Astrocyte of the cerebellum (primary cell): ENCODE measurements around the gene CXCR5.

Source experiments
- DNase-seq: peaks from one replicate; pipeline ENCODE4 v3.0.0-alpha.2; 2011; ENCODE audit warnings: low read depth
- H3K4me3 ChIP-seq: 2 replicates; pipeline ENCODE4 v1.5.1; 2011; ENCODE audit warnings: mild to moderate bottlenecking, low read depth, low read length, moderate library complexity
- in situ Hi-C: cut with HindIII; loops from 2 replicates; pipeline ENCODE4 v1.10.0; 2017; ENCODE audit warnings: low sequenced_read_pairs
- TF ChIP-seq, protein P1 (sequence below): IDR thresholded peaks from 2 replicates; pipeline ENCODE4 v1.5.1; 2012; ENCODE audit warnings: low read length, low read depth, moderate library complexity, mild to moderate bottlenecking; ENCODE audit errors: missing control alignments

Gene CXCR5

DNA sequence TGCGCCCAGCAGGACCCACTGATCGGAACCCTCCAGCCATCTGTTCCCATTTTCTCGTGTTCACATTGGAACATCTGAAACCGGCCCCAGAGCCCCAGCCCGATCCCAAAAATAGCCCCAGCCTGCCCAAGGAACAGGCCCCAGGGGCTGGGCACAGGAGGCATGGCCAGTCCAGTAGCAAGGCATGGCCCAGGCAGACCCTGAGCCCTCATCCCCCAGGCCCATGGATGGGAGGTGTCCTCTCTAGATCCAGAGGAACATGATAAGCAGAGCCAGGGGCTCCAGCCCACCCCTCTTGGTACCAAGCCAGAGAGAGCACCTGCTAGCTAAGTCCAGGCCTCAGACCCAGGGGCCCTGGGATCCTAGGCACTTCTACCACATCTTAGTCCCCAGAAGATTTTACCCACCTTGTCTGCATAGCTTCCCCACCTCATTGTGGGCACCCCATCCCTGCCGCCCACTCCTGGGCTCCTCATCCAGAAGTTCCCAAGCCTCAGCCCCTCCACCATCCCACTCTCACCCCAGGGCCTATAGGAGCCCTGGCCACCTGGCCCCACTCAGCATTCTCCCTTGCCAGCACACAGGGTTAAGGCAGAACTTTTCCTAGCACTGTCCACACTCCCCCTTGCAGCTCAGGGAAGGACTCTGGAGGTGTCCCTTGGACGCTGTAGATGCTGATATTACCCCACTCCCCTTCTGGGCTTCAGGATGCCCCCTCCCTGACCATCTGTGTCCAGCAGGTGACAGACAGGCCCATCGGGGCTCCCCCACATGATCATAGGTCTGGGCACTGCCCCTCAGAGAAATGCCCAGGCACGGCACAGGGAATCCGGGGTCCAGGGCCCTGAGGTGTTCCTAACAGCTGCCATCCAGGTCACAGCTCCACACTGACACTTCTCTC lies 32.5 kb downstream of the CXCR5 start:
- DNase-seq: no peak
- in situ Hi-C loops: no loop called here
- TF ChIP-seq, protein P1, sequence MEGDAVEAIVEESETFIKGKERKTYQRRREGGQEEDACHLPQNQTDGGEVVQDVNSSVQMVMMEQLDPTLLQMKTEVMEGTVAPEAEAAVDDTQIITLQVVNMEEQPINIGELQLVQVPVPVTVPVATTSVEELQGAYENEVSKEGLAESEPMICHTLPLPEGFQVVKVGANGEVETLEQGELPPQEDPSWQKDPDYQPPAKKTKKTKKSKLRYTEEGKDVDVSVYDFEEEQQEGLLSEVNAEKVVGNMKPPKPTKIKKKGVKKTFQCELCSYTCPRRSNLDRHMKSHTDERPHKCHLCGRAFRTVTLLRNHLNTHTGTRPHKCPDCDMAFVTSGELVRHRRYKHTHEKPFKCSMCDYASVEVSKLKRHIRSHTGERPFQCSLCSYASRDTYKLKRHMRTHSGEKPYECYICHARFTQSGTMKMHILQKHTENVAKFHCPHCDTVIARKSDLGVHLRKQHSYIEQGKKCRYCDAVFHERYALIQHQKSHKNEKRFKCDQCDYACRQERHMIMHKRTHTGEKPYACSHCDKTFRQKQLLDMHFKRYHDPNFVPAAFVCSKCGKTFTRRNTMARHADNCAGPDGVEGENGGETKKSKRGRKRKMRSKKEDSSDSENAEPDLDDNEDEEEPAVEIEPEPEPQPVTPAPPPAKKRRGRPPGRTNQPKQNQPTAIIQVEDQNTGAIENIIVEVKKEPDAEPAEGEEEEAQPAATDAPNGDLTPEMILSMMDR: no peak
- H3K4me3 ChIP-seq: no peak overlapping the region

DNA sequence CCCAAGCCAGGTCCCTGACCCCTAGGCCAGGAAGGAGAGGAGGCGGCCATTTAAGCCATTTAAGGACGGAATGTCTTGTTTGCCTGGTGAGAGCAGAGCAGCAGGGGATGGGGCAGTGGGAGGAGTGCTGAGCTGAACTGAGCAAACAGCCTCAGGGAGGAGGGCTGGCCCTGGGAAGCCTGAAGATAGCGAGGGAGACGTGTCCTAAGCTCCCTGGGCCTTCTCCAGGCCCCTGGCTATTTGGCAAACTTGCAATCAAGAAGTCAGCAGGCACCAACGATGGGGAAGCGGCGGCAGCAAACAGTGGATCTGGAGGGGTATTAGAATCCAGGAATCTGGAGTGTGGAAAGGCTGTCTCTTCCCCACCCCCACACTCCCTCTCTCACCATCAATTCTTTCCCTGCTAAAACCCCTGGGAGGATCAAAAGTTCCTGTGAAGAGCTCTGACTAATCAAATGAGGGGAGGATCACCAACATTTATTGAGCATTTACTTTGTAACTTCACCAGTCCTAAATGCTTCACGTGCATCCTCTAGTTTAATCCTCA lies 33.2 kb downstream of the CXCR5 start:
- H3K4me3 ChIP-seq: peak overlapping the region; percentile 8
- TF ChIP-seq, protein P1: no peak
- no peak for DNase-seq
- in situ Hi-C loops: no loop called here

DNA sequence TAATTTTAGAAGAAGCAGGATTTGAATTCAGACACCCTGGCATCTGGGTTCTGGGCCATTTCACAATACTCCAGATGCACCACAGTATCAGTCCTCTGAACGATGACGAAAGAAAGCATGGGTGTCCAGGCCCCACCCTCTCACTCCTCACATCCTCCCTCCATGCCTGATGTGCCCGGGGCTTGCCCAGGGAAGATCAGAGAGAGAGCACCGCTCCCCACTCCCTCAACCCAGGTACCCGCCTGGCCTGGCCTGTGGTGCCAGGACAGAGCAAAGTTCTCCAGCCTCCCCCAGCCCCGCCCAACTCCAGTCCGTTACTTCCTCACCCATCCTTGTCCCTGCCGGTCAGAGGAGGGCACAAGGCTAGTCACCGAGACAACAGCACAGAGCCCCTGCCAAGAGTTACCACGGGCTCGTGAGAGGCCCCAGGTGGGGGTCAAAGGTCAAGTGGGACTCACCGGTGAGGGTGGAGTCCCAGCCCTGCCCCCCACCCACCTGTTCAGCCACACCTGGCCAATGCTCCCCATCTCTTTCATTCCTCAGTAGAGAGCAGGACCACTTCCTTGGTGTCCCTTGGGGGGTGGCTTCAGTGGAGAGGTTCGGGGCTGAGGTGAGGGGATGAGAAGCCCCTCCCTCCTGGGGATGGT lies 33.9 kb downstream of the CXCR5 start:
- TF ChIP-seq, protein P1: no peak
- peak overlapping the region; percentile 14 for H3K4me3 ChIP-seq
- in situ Hi-C loops: no loop called here
- no peak for DNase-seq

DNA sequence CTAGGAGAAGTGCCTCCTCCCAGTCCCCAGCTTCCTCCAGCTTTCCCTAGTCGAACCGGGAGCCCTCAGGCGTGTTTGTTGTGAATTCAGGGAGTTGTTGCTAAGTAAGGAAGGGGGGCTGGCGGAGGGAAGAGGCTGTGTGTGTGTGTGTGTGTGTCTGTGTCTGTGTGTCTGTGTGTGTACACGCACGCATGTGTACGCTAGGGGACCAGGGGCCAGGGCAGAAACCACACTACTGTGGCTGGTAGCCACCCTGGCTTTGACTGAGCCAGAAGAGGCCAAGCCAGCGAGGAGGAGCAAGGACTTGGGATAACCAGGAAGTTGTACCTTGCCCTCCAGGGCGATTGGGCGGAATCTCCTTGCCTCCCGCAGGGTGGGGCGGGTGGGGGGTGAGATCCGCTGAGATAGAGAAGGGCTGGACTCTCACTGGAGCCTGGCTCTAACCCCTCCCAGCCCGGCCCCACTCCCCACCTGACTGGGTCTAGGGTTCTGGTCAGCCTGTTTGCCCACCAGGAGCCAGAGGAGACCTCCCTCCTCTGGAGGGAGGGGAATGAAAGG lies 34.5 kb downstream of the CXCR5 start:
- in situ Hi-C loops: no loop called here
- DNase-seq: peak; percentile 90
- H3K4me3 ChIP-seq: peak overlapping the region; percentile 30
- TF ChIP-seq, protein P1: no peak

DNA sequence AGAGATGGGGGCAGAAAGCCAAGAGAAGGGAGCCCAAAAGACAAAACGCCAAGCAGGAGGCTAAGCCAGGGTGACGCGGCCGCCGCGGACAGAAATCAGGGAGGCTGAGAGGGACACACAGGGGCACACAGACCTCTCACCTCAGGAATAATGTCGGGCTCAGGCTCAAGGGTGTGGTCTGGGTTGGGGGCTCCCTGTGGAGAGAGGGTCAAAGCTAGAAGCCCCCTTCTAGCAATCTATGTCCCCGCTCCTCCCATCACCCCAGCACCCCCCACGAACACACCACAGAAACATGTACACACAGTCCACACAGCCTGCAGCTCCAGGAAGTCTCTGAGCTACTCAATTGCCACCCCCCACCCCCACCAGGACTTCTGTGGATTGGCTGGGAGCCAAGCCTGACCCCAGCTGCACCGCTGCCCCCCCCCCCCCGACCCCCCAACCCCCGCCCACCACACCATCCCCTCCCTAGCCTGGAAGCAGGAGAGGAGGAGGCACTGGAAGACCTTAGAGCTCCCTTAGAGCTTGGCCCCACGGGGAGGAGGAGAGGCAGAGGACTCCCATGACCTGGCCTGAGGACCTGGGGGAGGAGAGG lies 35.1 kb downstream of the CXCR5 start:
- in situ Hi-C loops: no loop called here
- peak overlapping the region; percentile 100 for H3K4me3 ChIP-seq
- TF ChIP-seq, protein P1: no peak
- no peak for DNase-seq
